GM18517 (cell line): ENCODE results near the gene TMEM51.

Experiments
- ATAC-seq: cut with Tn5 transposase; IDR thresholded peaks from one replicate; pipeline ENCODE4 v1.9.1; 2021; ENCODE audit warnings: mild to moderate bottlenecking, moderate library complexity; ENCODE audit not compliant: unreplicated experiment

Gene TMEM51

DNA sequence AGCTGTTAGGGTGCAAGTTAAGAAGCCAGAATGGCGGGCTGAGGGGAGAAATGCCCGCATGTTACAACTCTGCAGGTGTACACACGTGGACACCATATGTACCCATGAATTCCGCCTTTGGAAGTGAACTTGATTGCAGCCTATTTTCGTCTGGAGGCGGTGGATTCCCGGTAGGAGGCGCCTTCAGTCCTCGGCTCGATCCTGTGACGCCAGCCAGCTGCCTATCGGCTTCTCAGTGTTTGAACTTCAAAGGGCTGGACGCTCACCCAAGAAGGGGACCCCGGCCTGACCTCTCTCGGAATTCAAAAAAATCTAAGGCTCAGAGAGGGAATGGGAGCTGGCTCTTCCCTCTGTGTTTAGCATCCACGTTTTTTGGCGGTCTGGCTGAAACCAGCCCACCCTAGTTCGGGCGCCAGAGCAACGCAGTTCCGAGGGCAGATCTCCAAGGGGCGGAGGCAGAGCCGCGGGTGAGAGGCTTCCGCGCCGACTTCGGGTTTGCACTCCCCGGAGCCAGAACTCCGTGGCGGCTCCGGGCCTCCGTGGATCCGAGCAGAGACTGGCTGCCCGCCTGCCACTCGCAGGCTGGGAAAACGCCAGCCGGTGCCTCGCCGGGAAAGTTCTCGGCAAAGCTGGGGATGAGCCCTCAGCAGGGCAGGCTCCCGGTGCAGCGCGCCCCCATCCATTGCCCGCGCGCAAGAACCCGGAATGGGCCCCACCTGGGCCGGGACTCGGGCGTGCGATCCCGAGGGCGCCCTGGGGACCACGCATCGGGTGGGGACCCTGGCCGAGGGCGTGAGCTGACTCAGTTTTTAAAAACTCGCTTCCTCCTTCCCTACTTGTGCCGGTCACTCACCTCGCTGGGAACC is 996 bp upstream of the TMEM51 start:
- ATAC-seq: no peak

DNA sequence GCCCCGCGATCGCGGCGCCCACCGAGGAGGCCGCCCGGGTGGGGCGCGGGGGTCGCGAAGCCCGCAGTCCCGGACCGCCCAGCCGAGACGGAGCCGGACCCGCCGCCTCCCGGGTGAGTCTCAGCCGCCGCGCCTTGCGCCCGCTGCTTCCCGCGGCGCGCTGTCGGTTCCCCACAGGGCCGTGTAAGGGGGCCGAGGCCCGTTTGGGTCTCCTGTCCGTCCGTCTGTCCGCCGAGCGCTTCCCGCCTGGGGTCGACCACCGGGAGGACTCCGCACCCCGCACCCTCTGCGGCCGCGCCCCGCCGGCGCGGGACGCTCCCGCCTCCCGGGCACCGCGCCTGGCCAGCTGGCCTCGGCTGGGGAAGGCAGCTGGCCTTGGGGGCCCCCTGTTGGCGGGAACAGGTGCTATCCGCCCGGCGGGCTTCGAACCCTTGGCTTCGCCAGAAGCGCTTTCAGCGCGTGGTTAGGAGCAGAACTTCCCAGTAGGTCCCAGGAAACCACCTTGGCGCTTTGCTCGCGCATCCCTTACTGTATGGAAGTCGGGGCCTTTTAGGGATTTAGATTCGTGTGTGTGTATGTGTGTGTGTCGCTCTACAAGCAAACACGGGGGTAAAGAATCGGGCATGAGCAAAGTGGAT is 414 bp downstream of the TMEM51 start:
- ATAC-seq: no peak

DNA sequence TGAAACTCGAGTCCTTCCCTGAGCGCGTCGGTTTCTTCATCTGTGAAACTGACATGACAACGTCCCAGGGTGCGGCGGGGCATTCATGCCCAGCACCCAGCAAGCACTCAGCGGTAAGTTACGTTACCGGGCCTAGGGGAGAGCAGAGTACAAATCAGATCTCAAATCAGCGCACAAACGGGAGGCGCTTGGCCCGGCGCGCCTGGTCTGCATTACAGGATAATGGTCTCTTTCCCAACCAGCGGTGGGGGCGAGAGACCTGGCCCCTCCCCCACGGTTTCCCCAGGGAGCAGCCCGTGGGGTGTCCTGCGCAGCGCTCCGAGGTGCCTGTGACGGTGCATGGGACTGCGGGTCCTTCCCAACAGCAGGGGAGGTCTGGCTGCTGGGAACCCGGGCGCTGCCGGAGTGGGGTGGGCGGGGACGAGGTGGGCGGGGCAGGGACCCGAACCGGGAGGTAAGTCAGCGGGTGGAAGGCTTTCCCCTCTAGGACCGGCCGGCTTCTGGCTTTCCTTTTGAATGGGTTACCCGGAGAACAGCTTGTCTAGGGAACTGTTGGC is 1.0 kb downstream of the TMEM51 start:
- ATAC-seq: no peak

DNA sequence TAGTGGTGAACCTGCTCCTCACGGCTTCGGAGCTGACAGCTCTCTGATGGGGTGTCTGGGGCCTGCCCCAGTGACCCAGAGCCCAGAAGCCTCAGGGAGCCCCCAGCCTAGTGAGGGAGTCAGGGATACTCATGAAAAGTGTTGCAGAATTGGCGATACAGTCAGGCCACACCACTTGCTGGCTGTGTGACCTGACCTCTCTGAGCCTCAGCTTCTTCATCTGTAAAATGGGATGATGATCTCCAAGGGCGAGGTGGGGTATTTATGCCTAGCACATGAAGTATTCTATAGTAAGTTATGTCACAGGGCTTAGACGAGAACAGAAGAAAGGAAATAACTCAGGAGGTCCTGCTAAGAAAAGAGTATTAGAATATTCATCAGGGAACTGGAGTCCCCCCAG is 1.6 kb downstream of the TMEM51 start:
- no peak for ATAC-seq

DNA sequence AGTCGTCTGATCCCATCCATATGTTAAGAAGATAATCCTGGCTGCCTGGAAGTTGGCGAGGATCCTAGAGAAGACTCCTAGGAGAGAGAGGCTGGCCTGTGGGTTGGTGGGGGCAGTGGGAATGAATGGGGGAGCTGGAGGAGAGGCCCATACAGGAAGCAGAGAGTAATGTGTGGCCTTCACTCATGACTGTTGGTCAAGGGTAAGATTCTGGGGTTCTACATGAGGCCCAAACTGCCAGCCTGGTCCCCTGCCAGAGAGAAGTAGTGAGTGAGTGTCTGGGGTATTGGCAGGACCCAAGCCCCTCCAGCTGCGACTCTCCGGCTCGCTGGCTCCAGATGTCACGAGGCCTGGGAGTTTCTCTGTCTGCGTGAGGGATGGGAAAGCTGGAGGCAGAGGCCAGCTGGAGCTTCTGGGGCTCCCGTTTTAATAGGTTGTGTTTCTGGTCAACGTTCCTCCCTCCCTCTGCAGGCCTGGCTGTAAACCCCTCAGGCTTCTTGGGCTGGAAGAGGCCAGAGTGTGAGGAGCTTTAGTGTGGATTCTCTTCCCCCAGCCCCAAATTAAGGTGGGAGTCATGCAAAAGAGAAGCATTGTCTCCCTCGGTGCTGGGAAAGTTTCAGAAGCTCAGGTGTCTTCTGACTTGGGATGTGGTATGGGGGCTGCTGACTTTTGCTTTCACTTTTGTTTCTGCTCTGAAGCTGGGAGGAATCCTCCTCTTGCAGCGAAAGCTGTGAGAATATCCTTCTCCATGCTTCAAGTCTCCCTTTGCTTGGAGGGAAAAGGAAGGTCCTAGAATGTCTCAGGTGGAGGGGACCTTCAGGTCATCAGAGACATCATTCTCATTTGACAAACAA is 2.6 kb downstream of the TMEM51 start:
- no peak for ATAC-seq

DNA sequence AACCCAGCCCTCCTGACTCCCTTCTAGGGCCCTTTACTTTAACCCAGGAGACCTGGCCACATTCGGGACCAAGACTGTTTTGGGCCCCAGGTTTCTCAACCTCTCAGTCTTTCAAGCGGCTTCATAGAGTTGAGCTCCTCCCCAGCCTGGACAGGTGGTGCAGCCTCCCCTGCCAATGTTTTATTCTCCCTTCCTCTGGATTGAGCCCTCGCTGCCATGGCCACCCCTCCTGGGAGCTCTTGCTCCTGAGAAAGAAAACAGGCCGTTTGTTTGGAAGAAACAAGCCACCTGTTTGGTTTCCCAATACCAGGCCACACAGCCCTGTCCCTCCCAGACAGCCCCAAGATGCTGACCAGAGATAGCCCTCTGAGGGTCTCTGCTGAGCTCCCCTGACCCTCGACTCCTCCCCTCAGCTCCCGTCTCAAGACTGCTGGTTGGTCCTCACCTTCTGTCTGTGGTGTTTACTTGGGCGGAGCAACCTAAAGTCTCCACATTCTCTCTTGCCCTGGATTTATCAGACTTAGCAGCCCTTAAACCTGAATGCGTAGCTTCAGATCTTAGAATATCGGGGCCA is 3.3 kb downstream of the TMEM51 start:
- ATAC-seq: no peak

DNA sequence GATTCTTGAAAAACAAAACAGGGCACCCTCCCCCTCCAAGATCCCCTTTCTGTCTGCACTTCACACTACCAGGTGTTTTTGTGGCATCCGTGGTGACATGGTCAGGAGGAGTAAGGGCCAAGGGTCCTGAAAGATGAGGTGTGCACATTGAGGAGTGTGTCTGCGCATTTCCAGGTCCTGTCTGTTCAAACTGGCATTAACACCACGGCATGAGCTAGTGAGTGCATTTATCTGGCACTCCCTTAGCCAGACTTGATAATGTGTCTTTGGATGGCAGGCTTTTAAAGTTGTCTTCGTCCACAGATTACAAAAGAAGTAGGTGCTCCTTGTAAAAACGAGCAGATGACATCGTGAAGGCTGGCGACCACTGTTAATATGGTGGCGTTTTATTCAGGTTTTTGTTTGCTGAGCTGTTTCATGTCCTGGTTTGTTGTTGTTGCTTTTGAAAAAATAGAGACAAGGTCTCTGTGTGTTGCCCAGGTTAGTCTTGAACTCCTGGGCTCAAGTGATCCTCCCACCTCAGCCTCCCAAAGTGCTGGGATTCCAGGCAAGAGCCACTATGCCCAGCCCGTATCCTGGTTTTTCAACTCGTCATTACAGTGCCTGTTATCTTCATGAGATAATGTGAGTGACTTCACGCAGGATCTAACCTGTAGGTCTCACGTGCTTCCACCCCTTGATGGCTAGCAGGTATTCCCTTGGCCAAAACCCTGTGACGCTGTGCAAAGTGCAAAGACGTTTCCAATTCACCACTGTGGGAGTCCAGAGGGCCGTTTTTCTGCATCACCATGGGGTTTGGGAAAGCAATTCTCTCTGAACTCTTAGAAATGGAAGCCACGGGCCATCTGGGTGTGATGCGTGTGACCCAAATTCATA is 4.2 kb downstream of the TMEM51 start:
- ATAC-seq: no peak

DNA sequence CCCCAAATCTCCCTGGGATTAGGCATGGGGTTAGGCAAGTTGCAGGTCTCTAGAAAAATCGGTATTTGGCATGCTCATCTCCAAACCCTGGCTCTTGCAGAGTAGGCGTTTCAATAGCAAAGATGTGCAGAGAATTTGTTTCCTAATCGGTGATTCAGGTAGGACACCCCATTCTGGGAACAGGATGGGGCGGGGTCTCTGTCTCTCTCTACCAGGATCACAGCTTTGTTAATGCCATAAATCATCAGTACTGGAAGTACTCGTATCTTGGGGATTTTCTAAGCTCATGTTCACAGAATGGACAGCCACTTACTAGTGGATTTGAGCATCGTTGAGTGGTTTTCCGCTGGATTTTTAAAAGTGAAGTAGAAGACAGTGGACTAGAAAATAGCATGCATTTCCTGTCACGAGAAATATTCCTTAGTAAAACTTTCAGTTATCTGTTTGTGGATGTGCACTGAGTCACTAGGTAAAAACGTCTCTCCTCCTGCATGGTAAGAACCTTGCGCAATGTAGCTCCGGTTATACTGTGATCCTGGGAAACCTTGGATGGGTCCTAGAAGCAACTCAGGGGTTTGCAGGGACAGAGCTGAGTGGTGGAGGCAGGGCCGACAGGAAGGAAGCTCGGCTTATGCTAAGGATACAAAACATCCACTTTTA is 5.1 kb downstream of the TMEM51 start:
- ATAC-seq: no peak

DNA sequence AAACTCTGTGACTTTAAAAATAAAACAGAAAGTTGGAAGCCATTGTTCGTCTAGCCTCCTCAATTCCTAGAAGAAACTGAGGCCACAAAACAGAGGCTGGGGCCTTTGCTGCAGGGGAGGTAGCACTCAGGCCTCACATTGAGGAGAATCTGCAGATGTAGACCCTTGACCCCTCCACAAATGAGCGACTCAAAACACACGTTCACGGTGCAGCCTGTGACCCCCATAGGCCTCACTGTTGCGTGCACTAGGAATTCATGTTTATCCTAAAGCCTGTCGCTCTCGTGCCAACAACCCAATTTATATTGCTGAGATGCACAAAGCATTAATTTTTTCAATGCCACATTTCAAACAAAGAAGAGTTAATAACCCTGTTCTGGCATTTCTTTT is 5.6 kb downstream of the TMEM51 start:
- ATAC-seq: no peak

DNA sequence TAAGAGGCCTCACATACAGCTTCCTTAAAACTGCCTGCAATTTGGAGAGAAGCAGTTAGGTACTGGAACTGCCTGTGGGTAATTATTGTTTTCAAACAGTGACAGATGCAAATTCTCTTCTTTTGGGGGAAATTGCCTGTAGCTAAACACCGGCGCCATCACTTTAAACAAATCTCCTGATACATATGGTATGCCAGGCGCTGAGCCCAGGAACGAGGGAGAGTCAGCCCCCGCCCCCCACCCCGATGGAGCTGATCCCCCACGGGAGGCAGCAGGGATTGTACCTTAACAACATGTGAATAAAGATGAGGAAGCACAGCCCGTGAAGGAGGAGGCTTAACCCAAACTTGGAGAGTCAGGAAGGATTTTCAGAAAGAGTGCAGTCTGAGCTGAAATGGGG is 7.1 kb downstream of the TMEM51 start:
- no peak for ATAC-seq

DNA sequence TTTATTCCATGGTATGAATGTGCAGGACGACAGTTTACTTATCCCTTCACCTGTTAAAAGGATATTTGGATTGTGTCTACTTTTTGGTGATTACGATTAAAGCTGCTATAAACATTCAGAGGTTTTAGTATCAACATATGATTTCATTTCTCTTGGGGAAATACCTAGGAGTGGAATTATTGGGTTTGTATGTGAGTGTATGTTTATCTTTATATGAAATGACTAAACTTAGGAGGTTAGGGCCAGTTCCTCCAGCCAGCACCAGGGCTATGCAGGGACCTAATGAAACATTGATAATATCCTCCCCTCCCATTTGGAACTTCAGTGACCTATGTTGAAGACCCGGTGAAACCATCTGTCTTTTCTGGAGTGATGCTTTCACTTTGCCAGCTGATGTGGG is 13.8 kb downstream of the TMEM51 start:
- ATAC-seq: no peak

DNA sequence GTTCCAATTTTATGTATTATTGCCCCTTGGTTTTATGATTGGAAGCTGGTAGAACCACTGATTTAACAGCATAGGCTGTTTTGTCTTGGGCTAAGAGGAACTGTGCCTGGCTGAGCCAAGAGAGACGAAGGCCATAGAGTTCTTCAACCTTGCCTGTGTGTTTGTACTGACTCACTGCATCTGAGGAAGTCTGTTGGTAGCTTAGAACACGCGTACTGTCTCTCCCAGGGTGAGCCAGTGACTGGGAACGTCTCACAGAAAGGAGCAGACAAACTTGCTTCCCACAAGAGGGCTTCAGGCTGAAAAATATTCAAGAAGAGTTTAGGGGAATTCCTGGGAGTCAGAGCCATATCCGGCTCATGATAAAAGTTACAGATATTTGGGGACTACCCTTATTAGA is 14.9 kb downstream of the TMEM51 start:
- ATAC-seq: no peak

DNA sequence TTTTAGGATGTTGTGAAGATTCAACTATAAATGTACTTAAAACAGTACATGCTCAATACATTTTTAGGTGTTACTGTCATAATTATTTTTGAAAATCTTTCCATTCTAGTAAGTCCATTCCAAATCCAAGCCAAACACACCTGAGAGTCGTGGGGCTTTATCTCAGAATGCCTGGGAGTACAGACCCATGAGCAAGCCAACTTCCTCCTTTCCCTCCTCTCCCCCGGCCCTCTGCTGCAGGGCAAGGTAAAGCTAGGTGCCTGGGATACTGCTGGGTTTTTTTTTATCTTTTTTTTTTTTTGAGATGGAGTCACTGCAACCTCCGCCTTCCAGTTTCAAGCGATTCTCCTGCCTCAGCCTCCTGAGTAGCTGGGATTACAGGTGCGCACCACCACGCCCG is 16.5 kb downstream of the TMEM51 start:
- ATAC-seq: no peak

DNA sequence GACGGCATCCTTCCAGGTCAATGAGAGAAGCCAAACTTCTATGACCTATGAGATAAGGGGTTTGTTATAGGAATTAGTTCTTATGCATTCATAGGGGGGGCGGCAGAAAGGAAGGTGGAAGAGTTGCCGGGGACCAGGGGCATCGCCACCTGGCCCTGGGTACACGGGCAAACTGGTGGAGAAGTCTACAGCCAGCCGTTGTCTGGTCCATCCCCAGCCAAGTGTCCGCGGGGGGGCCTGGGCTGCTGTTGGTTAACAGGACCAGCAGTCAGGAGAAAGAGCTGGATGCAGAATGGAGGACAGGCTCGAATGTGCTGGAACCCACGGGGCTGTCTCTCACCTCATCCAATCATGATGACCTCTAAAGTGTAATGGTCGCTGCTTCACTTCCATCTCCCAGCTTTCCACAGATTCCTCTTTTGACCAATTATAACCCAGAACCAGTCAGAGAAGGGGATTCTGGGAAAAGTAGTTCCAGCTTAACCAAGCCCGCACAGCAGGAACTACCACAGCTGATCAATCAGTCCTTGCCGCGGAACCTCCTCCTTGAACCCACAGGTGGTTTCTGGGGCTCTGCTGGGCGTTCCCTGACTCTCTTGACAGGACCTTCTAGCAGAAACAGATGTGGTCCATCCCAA is 17.8 kb downstream of the TMEM51 start:
- ATAC-seq: no peak

DNA sequence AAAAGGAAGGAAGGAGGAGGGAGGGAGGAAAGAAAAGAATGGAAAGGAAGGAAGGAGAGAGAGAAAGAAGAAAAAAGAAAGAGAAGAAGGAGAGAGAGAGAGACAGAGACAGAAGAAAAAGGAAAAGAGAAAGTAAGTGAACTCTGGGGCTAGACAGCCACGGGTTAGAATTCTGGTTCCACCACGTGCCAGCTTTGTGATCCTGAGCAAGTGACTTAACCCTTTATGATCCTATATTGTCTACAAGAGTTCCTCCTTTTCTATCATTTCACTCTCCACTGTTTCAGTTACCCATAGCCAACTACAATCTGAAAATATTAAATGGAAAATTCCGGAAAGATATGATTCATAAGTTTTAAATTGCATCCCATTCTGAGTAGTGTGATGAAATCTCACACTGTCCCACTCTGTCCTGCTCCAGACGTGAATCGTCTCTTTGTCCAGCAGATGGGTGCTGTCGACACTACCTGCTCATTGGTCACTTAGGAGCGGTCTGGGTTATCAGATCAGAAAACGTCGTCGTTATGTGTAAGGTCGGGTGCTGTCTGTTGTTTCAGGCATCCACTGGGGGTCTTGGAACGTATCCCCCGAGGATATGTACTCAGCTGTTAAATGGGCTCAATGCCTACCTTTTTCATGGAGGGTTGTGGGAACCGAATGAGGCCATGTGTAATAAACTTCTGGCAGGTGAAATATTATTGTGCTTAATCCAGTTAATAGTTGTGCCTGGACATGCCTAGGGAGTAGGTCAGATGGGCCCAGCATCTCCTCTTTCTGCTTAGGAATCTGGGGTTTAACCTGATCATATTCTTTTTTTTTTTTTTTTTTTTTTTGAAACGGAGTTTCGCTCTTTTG is 19.1 kb downstream of the TMEM51 start:
- ATAC-seq: no peak

DNA sequence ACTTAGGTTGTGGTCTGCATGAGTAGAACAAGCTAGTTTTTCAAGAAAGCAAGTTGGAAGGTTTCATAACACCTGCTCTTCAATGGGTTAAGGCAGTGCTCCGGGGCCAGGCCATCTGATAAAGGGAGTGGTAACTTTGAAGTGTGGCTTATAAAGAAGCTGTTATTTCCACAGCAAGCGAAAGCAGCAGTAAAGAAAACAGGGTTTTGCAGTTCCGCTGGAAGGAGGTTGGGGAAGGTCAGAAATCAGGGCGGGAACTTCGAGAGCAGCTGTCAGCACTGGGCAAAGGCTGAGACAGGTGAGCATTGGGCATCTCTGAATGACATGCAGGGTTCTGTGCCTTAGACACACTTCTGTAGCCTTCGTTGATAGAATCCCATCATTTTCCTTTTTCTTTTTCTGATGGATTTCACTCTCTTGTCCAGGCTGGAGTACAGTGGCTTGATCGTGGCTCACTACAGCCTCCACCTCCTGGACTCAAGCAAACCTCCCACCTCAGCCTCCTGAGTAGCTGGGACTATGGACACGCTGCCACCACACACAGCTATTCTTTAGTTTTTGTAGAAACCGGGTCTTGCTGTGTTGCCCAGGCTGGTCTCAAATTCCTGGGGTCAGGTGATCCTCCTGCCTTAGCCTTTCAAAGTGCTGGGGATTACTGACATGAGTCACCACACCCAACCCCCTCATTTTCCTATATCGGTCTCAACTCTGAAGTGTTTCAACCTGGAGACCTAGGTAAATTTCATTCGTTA is 20.5 kb downstream of the TMEM51 start:
- no peak for ATAC-seq

DNA sequence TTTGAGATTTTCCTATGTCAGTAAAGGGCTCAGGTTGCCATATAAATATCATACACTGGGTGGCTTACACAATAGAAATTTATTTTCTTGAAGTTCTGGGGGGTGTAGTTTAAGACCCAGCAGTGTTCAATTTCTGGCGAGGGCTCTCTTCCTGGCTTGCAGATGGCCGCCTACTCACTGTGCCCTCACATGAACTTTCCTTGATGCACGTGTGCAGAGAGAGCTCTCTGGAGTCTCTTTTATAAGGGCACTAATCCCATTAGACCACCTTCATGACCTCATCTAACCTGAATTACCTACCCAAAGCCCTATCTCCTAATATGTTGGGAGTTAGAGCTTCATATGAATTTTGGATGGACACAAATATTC is 21.1 kb downstream of the TMEM51 start:
- ATAC-seq: no peak
